PC-3 (cell line): ENCODE results near the gene PRLR.

Source experiments
- EZH2 ChIP-seq: fragments of 300-600 bp; sonication (generic); IDR thresholded peaks from one replicate; pipeline ENCODE4 v1.6.1; 2017; ENCODE audit warnings: antibody characterized with exemption, mild to moderate bottlenecking, low read length; ENCODE audit not compliant: unreplicated experiment
- TF ChIP-seq, protein P1 (sequence below): fragments of 300-600 bp; sonication (generic); conservative IDR thresholded peaks from 2 replicates; pipeline ENCODE4 v1.5.1; 2017; ENCODE audit warnings: antibody characterized with exemption, low read depth, mild to moderate bottlenecking, low read length

DNA sequence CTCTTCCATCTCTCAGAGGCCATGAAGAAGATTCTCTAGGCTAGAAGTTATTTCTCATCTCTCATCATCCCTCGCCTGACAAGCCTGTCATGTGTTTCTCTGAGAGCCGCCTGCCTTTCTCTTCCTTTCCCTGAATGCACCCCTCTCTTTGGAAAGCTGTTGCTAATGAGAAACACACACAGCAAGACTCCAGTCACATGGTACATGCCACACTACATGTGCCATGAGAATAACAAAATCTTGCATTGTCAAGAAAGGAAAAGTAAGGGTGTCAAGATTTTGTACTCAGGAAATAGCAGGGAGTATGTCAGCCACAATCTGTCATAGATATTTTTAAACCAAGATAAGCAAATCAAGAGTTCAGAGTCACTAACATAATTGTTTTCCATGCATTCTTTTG lies 191.4 kb downstream of the PRLR start:
- TF ChIP-seq, protein P1, sequence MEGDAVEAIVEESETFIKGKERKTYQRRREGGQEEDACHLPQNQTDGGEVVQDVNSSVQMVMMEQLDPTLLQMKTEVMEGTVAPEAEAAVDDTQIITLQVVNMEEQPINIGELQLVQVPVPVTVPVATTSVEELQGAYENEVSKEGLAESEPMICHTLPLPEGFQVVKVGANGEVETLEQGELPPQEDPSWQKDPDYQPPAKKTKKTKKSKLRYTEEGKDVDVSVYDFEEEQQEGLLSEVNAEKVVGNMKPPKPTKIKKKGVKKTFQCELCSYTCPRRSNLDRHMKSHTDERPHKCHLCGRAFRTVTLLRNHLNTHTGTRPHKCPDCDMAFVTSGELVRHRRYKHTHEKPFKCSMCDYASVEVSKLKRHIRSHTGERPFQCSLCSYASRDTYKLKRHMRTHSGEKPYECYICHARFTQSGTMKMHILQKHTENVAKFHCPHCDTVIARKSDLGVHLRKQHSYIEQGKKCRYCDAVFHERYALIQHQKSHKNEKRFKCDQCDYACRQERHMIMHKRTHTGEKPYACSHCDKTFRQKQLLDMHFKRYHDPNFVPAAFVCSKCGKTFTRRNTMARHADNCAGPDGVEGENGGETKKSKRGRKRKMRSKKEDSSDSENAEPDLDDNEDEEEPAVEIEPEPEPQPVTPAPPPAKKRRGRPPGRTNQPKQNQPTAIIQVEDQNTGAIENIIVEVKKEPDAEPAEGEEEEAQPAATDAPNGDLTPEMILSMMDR = no peak
- no peak for TF ChIP-seq EZH2
